ENCODE data around the gene SYK. TPM values are rescaled to one million over a fixed set of nuclear protein-coding genes. Genes with fewer than 3 reads are reported as not detected.

Gene SYK
- total and polyA plus RNA-seq, 2 of the 4 experiments (the other 2 are of a cell fraction): not detected

GRCh38 chr9:90857855-90858254 lies 56.2 kb downstream of the SYK start:
- H4K8ac ChIP-seq (ENCODE audit: low read depth in 2 of 2, low read length in 2 of 2): no peak overlapping the region
- H4K5ac ChIP-seq (ENCODE audit: low read depth, low read length): no peak overlapping the region
- intact Hi-C loops (cut with micrococcal nuclease) (no loop called here), in situ Hi-C loops (cut with MboI; ENCODE audit: low sequenced_read_pairs) (no loop called here), dilution Hi-C loops (cut with HindIII; ENCODE audit: low sequenced_read_pairs, unreplicated experiment) (no loop called here)
- CTCF ChIA-PET: no interaction called here
- ATAC-seq (ENCODE audit: low read depth) (no peak), DNase-seq (no peak)
- no peak overlapping the region for H3K56ac ChIP-seq (ENCODE audit: extremely low read depth, insufficient read depth, low read length)
- H3K79me1 ChIP-seq (ENCODE audit: low read depth in 1 of 2, low read length in 2 of 2): no peaks in the 10 kb centered on the region
- no peak overlapping the region for H2AK9ac ChIP-seq (replicated peaks; ENCODE audit: low read depth, low read length, poor library complexity)
- H3K4me1 ChIP-seq (ENCODE audit: control insufficient read depth, insufficient read depth, low read length): no peaks in the 10 kb centered on the region
- H3K9me1 ChIP-seq (ENCODE audit: insufficient read depth, low read length): no peaks in the 10 kb centered on the region
- POLR2A ChIA-PET (ENCODE audit: unreplicated experiment): no interaction called here
- H3K36me3 ChIP-seq (ENCODE audit: control insufficient read depth, insufficient read depth, low read length): no peaks in the 10 kb centered on the region
- no peak overlapping the region for H3K4me3 ChIP-seq (ENCODE audit: insufficient read depth, low read depth, low read length)
- H2BK15ac ChIP-seq (ENCODE audit: low read depth, low read length): no peak overlapping the region
- no TSS peak for BruUV-seq (replicated peaks)
- H4K20me1 ChIP-seq (ENCODE audit: insufficient read depth, low read length): no peaks in the 10 kb centered on the region
- H3K9ac ChIP-seq (ENCODE audit: low read depth, low read length): no peak overlapping the region
- no peak overlapping the region for H2AK5ac ChIP-seq (ENCODE audit: low read depth, low read length)
- no peak overlapping the region for H3K18ac ChIP-seq (ENCODE audit: low read depth, low read length)
- no peak overlapping the region for H3K4ac ChIP-seq (ENCODE audit: low read depth, low read length)
- H3K27me3 ChIP-seq (ENCODE audit: control insufficient read depth, insufficient read depth, low read length): peaks cover 10% of the 10 kb centered on the region
- no peaks in the 10 kb centered on the region for H3K9me3 ChIP-seq (ENCODE audit: control insufficient read depth, insufficient read depth, low read length)
- no peak overlapping the region for H2BK5ac ChIP-seq (ENCODE audit: low read depth, low read length, poor library complexity, severe bottlenecking)
- no peak overlapping the region for H3K4me2 ChIP-seq (ENCODE audit: low read depth, low read length)
- no peak overlapping the region for H2AFZ ChIP-seq (replicated peaks; ENCODE audit: low read length, poor library complexity)
- no peak overlapping the region for H4K91ac ChIP-seq (ENCODE audit: insufficient read depth, low read depth, low read length)
- H2BK20ac ChIP-seq (ENCODE audit: low read depth, low read length): no peak overlapping the region
- H3K14ac ChIP-seq (replicated peaks; ENCODE audit: low read depth, low read length): no peak overlapping the region
- WGBS, 2 experiments (ENCODE audit: extremely low coverage in 2 of 2, insufficient read length in 1 of 2): no CpG with 5 or more reads among the region's 5 CpGs
- TF ChIP-seq CHD1 (IDR thresholded peaks at IDR 0.05; ENCODE audit: low read depth, low read length) (no peak), POLR2A (IDR thresholded peaks at IDR 0.05; ENCODE audit: low read depth, low read length) (no peak), ELK1 (IDR thresholded peaks at IDR 0.05; ENCODE audit: borderline replicate concordance, low read depth, low read length) (no peak), MAZ (IDR thresholded peaks at IDR 0.05; ENCODE audit: borderline replicate concordance, low read depth, low read length) (no peak), BHLHE40 (IDR thresholded peaks at IDR 0.05; ENCODE audit: low read depth, low read length) (no peak), MAFK (IDR thresholded peaks at IDR 0.05; ENCODE audit: low read depth, low read length) (no peak), USF2 (IDR thresholded peaks at IDR 0.05; ENCODE audit: low read depth, low read length) (no peak), MXI1 (IDR thresholded peaks at IDR 0.05; ENCODE audit: borderline replicate concordance, low read depth, low read length) (no peak), CEBPB (IDR thresholded peaks at IDR 0.05; ENCODE audit: low read depth, low read length) (no peak), CTCF (conservative IDR thresholded peaks at IDR 0.05; ENCODE audit: low read depth, low read length) (no peak), FOS (IDR thresholded peaks at IDR 0.05; ENCODE audit: low read depth, low read length) (no peak), RCOR1 (IDR thresholded peaks at IDR 0.05; ENCODE audit: insufficient replicate concordance, low read length) (no peak), SMC3 (IDR thresholded peaks at IDR 0.05; ENCODE audit: low read depth, low read length) (no peak), NFE2L2 (IDR thresholded peaks at IDR 0.05; ENCODE audit: low read depth, low read length) (no peak), RFX5 (IDR thresholded peaks at IDR 0.05; ENCODE audit: low read depth, low read length) (no peak)
- no peak overlapping the region for H2BK120ac ChIP-seq (ENCODE audit: low read depth, low read length)
- H3K27ac ChIP-seq (ENCODE audit: insufficient read depth, low read length): no peak overlapping the region
- H3K23ac ChIP-seq (ENCODE audit: low read depth, low read length): no peak overlapping the region
